Left kidney (tissue), 2 donors: ENCODE results near the gene CTSH. TPM values are rescaled to one million over a fixed set of nuclear protein-coding genes. Genes with fewer than 3 reads are reported as not detected.
"Not testable (repeated sequence)": the region's sequence is repeated elsewhere in the genome, so short reads cannot be mapped to it uniquely, and the experiment has no call there.

ENCODE experiments used
- DNase-seq: peaks from one replicate; pipeline ENCODE4 v3.0.0-alpha.2; 2013
- polyA plus RNA-seq: library from polyadenylated mRNA; unstranded; fragments of 120-200 nt; gene quantifications from one replicate; pipeline ENCODE4 v1.2.1, GENCODE V29; 2013; ENCODE audit not compliant: insufficient read length

CTSH gene
- polyA plus RNA-seq, 1 donor: 125 TPM

DNA sequence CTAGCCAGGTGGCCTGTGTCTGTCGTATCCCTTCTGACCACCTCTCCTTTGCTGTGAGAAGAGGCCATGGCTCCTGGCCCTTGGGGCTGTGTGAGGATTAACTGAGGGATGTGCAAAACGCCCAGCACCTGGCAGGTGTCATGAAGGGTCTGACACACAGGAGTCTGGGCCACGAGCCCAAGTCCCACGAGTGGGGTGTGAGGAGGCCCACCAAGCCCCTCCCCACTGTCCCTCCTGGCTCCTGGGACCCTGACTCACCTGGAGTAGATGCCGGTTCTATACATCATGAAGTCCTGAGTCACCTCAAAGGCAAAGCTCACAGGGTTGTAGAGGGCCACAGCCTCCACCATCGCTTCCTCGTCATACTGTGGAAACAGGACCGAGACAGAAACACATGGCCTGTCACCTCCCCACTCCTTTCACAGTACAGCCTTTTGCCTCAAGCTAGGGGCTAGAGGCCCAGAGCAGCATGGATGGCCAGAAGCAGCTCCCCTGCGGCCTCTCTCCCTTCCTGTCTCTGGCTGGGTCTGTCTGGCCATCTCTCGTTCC, 19.7 kb downstream of the CTSH start:
- no peak for DNase-seq

DNA sequence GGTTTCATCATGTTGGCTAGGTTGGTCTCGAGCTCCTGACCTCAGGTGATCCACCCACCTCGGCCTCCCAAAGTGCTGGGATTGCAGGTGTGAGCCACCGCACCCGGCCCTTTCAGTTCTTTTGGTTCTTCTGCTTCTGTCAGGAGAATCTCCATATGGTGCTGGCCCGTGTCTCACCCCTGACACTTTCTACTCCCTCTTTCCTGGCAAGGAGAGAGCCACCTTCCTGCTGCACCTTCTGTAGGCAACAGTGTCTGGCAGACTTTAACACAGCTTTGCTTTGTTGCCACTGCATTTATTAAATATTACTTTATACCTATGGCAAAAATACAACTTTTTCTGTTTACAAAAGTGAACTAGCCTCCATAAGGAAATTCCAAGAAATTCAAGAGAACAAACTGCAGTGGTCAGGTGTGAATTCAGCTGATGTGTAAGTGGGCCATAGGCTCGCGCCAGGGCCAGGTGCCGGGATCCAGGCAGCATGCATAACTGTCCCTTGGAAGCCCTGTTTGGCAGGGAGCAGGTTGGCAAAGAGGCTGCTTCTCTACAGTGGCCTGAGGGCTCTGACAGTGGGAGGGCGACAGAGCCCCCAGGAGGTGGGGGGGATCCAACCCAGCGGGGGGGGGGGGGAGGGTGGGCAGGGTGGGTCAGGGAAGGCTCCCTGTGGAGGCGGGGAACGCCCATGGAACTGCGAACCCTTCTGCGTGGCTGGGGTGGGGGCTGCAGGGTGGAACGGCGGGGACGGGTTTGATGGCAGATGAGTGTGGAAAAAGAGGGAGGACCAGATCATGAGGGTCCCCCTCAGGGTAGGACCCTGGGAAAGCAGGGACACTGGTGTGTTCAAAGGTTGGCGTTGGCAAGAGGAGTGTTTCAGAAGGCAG, 21.1 kb downstream of the CTSH start:
- DNase-seq: no peak

DNA sequence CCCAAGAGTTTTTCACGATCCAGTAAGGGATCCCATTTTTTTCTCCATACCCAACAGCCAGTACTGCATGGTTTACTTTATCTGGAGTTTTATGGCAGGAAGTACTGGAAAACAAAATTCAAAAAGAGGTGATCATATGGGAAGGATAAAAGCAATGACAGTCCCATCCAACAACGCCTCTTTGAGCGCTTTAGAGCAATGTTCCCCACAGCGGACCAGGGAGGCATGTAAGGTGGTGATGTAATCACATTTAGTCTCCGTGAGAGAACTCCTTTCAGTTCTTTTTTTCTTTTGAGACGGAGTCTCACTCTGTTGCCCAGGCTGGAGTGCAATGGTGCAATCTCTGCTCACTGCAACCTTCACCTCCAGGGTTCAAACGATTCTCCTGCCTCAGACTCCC, 21.8 kb downstream of the CTSH start:
- no peak for DNase-seq

DNA sequence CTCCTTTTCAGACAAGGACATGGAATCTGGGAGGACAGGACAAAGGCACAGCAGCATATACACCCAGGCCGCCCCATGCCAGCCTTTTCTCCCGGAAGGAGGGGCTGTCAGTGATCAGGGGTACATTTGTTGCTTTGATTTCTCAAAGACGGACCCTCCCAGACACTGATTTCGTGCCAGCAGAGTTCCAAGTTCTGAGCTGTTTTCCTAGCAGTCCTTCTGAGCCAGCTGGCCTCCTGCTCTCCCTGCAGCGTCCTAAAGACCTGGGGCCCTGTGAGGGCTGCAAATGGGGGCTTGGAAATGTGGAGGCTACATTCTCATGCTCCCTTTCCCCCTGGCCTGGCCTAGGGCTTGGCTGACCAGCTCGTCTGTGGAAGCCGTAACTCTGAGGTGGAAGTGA, 22.3 kb downstream of the CTSH start:
- DNase-seq: no peak

DNA sequence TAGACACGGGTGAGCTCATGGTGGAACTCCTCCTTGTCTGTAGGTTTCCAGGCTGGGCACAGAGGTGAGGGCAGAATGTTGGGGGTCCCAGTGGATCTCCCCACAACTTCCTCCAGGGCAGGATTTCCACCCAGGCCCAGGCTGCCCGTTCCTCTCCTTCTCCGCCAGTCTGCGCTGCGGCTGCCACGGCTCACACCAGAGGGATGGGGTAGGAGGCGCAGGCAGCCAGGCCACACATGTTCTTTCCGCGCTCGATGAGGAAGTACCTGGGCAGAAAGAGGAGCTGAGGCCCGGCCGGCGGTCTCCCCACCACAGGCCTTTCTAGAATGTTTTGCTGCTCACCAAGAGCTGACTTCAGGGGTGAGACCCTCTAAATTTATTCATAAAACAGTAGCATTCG, 22.9 kb downstream of the CTSH start:
- no peak for DNase-seq

DNA sequence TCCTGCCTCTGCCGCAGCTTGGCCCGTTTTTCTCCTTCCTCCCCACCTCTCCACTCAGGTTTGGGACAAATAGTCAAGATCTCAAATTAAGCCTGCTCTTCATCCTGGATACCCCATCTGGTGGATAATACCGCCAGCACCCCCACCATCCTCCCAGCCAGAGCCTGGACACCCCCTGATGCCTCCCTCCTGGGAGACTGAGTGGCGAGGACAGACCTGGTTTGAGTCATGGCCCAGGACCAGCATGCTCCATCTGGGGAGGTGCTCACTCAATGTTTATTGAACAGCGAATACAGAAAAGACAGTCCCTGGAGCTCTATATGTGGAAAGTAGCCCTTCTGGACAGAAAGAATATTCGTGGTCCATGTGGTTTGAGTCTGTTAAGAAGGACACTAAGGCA, 23.3 kb downstream of the CTSH start:
- no peak for DNase-seq

DNA sequence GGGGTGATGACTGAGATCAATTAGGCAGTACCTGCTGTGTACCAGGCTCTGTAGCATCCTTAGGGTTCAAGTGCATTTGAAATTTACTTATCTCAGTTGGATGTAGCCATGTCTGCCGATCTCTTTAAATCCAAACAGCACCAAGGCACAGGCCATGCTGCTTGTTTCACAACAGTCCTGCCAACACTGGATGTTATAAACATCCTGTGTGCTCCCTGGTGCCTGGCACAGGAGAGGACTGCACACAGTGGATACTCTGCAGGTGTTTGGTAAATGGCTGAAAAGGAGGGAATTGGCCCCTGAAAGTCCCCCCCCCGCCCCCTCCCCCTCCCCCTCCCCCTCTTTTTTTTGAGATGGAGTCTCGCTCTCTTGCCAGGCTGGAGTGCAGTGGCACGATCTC, 27.0 kb downstream of the CTSH start:
- no peak for DNase-seq

DNA sequence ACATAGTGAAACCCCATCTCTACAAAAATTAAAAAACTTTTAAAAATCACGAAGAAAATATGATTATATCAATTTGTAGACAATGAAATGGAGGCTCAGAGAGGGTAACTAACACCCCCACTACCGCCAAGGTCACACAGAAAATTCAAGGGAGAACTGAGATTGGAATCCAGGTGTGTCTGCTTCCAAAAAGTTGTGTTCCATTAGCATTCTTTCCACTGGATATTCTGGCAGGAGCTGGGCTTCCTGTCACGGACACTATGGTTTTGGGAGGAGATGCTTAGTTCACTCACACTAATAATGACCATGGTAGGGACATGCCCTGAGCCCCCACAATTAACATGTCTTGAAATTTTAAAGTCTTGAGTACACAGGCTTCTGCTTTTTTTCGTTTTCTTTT, 28.8 kb downstream of the CTSH start:
- no peak for DNase-seq

DNA sequence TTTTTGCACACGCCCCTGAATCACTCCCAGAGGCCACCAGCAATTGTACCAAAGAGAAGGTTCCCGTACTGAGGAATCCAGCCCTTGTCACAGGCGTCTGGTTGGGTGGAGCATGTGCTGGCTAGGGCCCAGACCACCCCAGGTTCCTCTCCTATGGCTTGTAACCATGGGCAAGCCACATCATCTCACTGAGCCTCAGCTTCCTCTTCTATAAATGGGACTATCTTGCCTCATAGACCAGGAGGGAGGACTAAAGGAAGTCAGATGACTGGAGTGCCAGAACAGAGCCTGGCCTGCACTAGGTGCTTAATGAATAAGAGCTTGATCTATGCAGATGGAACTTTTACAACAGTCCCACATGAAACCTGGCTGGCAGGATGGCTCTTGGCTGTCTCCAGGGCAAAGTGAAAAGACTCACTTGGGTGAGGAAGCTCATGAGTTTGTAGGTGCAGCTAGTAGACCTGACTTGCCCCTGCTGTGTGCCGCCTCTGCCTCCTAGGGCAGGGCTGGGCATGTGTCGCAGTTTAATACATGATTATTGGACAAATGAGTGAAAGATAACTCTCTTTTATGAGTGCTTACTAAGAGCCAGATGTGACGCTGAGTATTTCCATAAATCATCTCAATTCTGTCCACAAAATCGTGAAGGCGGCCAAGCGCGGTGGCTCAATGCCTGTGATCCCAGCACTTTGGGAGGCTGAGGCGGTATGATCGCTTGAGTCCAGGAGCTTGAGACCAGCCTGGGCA, 29.3 kb downstream of the CTSH start:
- no peak for DNase-seq

DNA sequence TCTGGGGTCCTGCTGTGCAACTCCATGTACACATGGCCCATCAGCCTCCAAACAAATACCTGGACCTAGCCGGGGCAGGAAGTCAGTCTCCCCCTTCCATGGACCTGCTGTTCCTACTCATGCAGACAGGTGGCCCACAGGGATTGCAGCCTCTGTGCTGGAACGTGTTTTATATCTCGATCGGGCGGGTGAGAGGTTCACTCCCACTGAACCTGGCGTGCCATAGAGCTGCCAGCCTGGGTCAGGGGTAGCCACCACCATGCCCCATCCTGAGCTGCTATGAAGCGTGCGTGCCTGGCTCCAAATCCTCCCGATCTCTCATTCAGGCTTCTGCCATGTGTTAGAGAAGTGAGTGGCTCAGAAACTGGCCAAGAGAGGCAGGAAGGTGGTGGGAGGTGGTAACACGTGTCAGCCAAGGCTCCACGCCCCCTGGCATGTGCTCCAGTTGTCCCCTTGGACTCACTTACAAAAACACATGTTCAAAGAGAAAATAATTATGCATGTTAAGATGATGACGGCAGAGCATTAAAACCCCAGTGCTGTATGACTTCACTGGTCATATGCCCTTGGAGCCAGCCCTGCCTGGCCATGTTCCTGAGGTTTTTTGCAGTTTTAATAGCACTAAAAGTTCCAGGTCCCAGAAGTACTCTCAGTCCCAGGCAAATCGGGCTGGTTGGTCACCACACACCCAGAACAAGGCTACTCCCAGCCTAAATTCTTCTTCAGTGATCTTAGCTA, 30.6 kb downstream of the CTSH start:
- no peak for DNase-seq

DNA sequence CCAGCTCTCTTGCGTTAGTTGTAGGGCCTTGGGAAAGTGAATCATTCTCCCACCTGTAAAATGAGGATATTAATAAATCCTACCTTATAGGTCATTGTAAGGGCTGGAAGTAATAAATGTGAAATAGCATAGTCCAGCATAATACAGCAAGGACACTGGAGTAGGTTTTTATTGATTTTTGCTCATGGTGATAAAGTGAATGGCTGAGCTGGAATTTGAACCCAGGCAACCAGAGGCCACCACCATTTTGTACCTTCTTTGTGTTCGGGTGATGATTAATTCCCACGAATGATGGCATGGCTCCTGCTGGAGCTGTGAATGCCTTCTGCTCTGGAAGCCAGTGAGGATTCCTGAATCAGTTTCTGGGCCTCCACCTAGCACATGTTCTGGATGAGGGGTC, 31.8 kb downstream of the CTSH start:
- no peak for DNase-seq

DNA sequence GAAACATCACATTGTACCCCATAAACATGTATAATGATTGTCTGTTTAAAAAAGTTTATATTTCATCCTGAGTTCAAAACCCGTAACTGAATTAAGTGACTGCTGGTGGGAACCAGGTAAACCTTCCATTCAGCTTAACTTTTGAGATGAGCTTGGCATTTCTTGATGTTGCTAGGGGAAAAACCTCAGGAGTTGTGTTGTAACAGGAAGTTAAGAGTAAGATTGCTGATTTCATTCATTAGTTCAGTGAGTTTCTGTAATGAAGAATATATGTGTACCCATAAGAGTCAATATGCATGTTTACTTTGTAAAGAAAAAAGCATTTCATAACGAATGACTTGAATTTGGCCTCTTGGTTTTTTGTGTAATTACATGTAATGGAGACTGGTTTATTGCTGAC, 32.5 kb downstream of the CTSH start:
- DNase-seq: no peak

DNA sequence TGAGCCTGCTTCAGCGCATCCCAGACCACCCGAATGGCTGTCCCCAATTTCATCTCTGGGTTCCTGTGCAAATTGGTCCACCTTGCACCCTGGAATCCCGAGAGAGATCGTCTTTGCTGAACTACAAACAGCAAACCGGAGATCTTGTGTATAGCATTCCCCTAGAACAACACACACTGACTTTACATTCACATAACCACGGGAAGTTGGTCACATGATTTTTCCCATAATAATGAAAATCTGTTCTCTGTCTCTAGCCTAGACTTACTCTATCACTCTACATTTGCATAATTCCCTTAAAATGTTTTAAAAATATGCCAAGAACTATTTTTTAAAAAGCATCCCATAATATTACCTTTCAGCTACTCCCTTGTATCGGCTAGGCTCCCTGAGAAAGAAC, 34.6 kb downstream of the CTSH start:
- no peak for DNase-seq

DNA sequence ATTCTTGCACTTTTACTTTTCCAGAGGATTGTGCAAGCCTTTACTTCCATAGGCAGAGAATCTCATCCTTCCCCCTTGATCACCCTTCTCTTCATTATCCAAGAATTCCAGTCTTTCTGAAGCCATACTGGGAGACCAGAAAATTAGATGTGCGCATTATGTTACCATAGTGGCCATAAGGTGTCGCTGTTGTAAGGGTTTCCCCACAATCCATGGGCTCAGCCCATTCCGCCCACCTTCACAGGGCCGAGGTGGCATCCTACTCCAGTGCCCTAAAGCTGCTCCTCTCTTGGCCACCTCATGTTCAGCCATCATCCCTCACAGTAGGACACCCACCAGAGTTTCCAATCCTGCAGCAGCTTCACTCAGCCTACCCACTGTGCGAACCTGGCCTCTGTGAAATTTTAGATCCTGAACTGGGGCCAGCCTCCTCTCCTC, 35.0 kb downstream of the CTSH start:
- peak; percentile 41 for DNase-seq

DNA sequence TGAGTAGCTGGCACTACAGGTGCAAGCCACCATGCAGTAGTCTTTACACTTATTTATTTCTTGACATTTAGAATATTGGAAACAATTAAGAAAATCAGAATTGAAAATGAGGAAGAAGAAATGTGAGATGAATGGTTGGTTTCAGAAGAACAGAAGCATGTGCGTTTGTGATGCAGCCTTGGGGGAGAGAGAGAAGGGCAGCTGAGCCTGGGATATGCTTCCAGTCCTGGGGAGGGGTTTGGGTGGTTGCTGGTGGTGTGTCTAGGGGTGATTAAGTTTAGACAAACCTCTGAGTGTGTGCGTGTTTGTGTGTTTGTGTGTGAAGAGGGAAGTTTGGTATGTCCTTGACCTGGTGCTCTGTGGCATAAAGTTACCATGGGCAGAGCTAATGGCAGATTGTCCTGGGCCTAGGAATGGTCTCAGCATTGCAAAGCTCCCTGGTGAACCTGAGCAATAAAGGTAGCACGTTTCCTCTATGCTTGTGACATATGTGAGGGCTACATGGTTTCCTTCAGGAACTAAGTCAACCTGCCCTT, 35.6 kb downstream of the CTSH start:
- no peak for DNase-seq

DNA sequence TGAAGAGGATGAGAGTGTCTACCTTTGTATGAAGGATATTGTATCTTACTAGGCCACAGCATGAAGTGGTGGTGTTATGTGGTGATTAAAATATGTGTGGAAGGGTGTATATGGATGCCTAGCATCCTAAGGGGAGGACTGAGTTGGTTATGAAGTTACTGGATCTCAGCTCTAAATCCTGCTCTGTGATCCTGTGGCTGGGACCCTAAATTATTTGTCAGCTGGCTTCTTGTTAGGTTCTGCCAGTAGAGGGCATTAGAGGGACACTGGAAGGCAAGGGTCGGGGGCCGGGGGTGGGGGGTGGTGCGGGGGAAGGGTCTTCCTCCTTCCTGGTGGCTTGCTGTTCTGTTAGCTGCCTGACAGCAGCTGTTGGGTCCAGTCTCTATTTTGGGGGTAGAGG, 37.3 kb downstream of the CTSH start:
- no peak for DNase-seq

DNA sequence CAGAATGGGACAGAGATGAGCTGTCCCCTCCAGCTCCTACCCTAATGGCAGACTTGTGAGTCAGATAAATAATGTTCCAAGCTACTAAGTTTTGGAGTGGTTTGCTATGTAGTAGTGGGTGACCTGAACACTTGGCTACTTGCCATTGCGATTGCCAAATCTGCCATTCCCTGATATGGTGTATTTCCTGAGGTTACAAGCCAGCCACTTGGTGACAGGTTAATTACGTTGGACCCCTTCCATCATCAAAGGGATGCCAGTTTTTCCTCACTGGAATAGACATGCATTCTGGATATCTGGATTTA, 38.6 kb downstream of the CTSH start:
- no peak for DNase-seq

DNA sequence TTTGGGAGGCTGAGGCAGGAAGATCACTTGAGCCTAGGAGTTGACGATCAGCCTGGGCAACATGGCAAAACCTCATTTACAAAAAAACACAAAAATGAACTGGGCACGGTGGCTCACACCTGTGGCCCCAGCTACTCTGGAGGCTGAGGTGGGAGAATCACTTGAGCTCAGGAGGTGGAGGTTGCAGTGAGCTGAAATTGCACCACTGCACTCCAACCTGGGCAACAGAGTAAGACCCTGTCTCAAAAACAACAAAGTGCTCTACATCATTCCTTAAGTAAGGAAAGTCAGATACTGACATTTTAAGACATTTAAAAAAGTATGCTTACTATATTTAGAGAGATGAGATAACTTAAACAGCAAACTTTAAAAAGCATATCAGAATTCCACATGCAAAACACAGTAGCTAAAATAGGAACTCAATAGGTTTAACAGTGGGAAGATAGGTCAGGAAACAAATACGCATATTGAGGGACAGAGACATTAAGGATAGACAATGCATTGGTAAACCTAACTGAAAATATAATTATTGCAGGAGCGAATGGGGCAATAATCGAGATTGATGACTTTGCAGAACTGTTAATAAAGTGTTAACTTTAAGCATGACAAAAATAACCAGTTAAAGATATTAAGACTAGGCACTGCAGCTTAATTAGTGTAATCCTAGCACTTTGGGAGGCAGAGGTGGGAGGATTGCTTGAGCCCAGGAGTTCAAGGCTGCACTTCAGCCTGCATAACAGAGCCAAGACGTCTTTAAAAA, 40.1 kb downstream of the CTSH start:
- DNase-seq: no peak

DNA sequence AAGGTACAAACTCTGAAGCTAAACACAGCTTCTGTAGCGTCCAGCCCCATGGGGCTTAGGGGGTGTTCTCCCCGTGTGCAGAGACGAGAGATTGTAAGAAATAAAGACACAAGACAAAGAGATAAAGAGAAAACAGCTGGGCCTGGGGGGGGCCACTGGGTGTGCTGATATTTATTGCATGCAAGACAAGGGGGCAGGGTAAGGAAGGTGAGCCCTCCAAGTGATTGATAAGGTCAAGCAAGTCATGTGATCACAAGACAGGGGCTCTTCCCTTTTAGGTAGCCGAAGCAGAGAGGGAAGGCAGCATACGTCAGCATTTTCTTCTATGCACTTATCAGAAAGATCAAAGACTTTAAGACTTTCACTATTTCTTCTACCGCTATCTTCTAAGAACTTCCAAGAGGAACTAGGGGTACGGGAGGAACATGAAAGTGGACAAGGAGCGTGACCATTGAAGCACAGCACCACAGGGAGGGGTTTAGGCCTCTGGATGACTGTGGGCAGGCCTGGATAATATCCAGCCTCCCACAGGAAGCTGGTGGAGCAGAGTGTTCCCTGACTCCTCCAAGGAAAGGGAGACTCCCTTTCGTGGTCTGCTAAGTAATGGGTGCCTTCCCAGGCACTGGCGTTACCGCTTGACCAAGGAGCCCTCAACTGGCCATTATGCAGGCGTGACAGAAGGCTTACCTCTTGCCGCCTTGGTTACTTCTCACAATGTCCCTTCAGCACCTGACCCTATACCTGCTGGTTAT, 42.4 kb downstream of the CTSH start:
- not testable (repeated sequence) for DNase-seq

DNA sequence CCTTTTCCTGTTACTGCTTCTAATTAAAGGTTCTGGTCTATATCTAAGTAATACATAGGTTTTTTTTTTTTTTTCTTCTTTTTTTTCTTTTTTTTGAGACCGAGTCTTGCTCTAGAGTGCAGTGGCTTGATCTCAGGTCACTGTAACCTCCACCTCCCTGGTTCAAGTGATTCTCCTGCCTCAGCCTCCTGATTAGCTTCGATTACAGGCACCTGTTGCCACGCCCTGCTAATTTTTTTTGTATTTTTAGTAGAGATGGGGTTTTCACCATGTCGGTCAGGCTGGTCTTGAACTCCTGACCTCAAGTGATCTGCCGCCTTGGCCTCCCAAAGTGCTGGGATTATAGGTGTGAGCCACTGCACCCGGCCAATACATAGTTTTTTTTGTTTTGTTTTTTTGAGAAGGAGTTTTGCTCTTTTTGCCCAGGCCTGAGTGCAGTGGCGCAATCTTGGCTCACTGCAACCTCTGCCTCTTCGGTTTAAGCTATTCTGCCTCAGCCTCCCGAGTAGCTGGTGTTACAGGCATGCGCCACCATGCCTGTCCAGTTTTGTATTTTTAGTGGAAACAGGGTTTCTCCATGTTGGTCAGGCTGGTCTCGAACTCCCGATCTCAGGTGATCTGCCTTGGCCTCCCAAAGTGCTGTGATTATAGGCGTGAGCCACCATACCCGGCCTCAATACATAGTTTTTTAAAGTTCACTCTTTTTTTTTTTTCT, 43.9 kb downstream of the CTSH start:
- DNase-seq: not testable (repeated sequence)
